Thoracic aorta (tissue), 2 donors: ENCODE data around the gene ZCCHC24. TPM values are rescaled to one million over a fixed set of nuclear protein-coding genes. Genes with fewer than 3 reads are reported as not detected.
A peak's percentile ranks its signal among the peaks of the same experiment; 100 is the strongest.
"Not testable (repeated sequence)": the region's sequence is repeated elsewhere in the genome, so short reads cannot be mapped to it uniquely, and the experiment has no call there.

Experiments
- ATAC-seq: fragments of 150-250 bp; one replicate; pipeline ENCODE4 v1.8.0; 2017; ENCODE audit warnings: low read depth; ENCODE audit not compliant: insufficient number of reproducible peaks, low FRiP score
- DNase-seq: peaks from one replicate; pipeline ENCODE4 v3.0.0-alpha.2; 2020; ENCODE audit warnings: low spot score
- H3K27ac ChIP-seq, 2 donors: fragments of 200-600 bp; sonication (generic); 1 replicate in 1 of 2; 2 replicates in 1 of 2; pipeline ENCODE4 v1.5.1; 2016; ENCODE audit warnings: mild to moderate bottlenecking in 2 of 2, moderate library complexity in 2 of 2
- H3K27me3 ChIP-seq: fragments of 200-600 bp; sonication (generic); replicated peaks from 2 replicates; pipeline ENCODE4 v1.6.0; 2016; ENCODE audit warnings: mild to moderate bottlenecking; ENCODE audit not compliant: insufficient read depth
- H3K36me3 ChIP-seq: fragments of 200-600 bp; sonication (generic); one replicate; pipeline ENCODE4 v1.5.1; 2016
- H3K4me1 ChIP-seq, 2 donors: fragments of 200-600 bp; sonication (generic); 1 replicate in 1 of 2; 2 replicates in 1 of 2; pipeline versions ENCODE4 v1.5.1 to v1.6.0; 2016; ENCODE audit warnings: low read depth in 2 of 2, mild to moderate bottlenecking in 1 of 2; ENCODE audit not compliant: control insufficient read depth in 1 of 2
- H3K4me3 ChIP-seq: fragments of 200-600 bp; sonication (generic); 2 replicates; pipeline ENCODE4 v1.5.1; 2016; ENCODE audit warnings: mild to moderate bottlenecking
- H3K9me3 ChIP-seq: fragments of 200-600 bp; sonication (generic); 2 replicates; pipeline ENCODE4 v1.5.1; 2016
- CTCF ChIP-seq: fragments of 200-600 bp; sonication (generic); IDR thresholded peaks from one replicate; pipeline ENCODE4 v1.5.1; 2019; ENCODE audit warnings: antibody characterized with exemption
- total RNA-seq, 2 donors: library from RNA; depleted of rRNA; stranded (reverse); fragments of >200 nt; gene quantifications; one replicate each; pipeline versions ENCODE4 v1.1.0 to v1.2.3, GENCODE V29; 2016

Gene ZCCHC24
- total RNA-seq, 2 donors from 2014 or later = 66.9 to 82.9 TPM

- Histone ChIP-seq H3K27me3 (no peaks in the 10 kb centered on the region), H3K4me3 (no peak overlapping the region), H3K36me3 (no peaks in the 10 kb centered on the region), H3K27ac (no peak overlapping the region), H3K9me3 (no peaks in the 10 kb centered on the region), H3K4me1 (no peaks in the 10 kb centered on the region)
- no peak for TF ChIP-seq CTCF
- ATAC-seq (no peak), DNase-seq (no peak)
Measured at GRCh38 chr10:79452174-79452611, 6.8 kb upstream of the ZCCHC24 start.

GRCh38 chr10:79451046-79451699 lies 5.7 kb upstream of the ZCCHC24 start:
- H3K27ac ChIP-seq = no peak overlapping the region
- TF ChIP-seq CTCF = no peak
- no peak overlapping the region for H3K4me3 ChIP-seq
- ATAC-seq (no peak), DNase-seq (no peak)
- no peaks in the 10 kb centered on the region for H3K27me3 ChIP-seq
- H3K36me3 ChIP-seq = no peaks in the 10 kb centered on the region
- no peaks in the 10 kb centered on the region for H3K9me3 ChIP-seq
- H3K4me1 ChIP-seq = peaks cover 0 to 6% of the 10 kb centered on the region in 2 donors

GRCh38 chr10:79449181-79450146 lies 4.0 kb upstream of the ZCCHC24 start:
- Histone ChIP-seq H3K27me3 (no peaks in the 10 kb centered on the region), H3K4me3 (no peak overlapping the region), H3K9me3 (no peaks in the 10 kb centered on the region), H3K27ac (no peak overlapping the region), H3K4me1 (peaks cover 0 to 6% of the 10 kb centered on the region in 2 donors), H3K36me3 (no peaks in the 10 kb centered on the region)
- DNase-seq = no peak
- TF ChIP-seq CTCF = no peak
- no peak for ATAC-seq

GRCh38 chr10:79448732-79449049 lies 3.3 kb upstream of the ZCCHC24 start:
- H3K27me3 ChIP-seq = no peaks in the 10 kb centered on the region
- no peak for TF ChIP-seq CTCF
- no peaks in the 10 kb centered on the region for H3K9me3 ChIP-seq
- no peak for DNase-seq
- H3K4me1 ChIP-seq = peaks cover 5 to 9% of the 10 kb centered on the region in 2 donors
- H3K27ac ChIP-seq = no peak overlapping the region
- no peak overlapping the region for H3K4me3 ChIP-seq
- no peaks in the 10 kb centered on the region for H3K36me3 ChIP-seq
- ATAC-seq = no peak

- Histone ChIP-seq H3K4me3 (no peak overlapping the region), H3K27ac (no peak overlapping the region), H3K4me1 (peaks cover 9 to 14% of the 10 kb centered on the region in 2 donors), H3K9me3 (no peaks in the 10 kb centered on the region), H3K36me3 (no peaks in the 10 kb centered on the region), H3K27me3 (no peaks in the 10 kb centered on the region)
- ATAC-seq (no peak), DNase-seq (no peak)
- TF ChIP-seq CTCF = no peak
Measured at GRCh38 chr10:79447911-79448731, 2.7 kb upstream of the ZCCHC24 start.

GRCh38 chr10:79447249-79447648 lies 1.8 kb upstream of the ZCCHC24 start:
- H3K36me3 ChIP-seq, DNase-seq, H3K27me3 ChIP-seq, H3K4me3 ChIP-seq, ATAC-seq, H3K9me3 ChIP-seq: not testable (repeated sequence)
- peak overlapping the region; percentile 64 to 87 for H3K27ac ChIP-seq
- peaks cover 16 to 23% of the 10 kb centered on the region in 2 donors for H3K4me1 ChIP-seq
